ENCODE measurements around the gene CDH22. TPM values are rescaled to one million over a fixed set of nuclear protein-coding genes. Genes with fewer than 3 reads are reported as not detected.

Gene CDH22
- total RNA-seq, 1 donor from 2014 or later, result not detected

DNA sequence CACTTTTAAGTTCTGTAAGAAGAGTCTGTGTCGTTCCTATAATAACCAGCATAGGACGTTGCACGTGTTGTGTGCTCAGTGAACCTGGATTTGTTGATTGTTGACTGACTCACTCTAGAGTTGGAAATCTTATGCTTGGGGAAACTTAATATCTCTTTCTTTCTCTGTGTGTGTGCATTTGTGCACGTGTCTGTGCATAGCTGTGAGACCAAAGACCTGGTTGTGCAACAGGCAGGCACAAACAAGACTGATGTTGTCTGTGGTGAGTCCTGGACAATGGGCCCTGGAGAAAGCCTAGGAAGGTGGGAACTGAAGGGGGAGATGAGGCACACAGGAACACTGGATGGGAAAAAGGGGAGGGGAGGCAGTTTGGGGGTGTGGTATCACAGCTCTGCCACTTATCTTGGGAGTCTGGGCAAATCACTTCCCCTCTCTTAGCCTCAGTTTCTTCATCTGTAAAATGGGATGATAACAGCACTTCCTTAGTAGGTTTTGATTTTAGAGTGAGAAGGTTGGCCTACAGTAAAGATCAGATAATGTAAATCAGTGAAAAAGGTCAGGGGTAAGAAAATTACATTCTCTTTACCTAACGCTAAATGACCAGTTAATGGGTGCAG, 181.8 kb downstream of the CDH22 start:
- no peak for DNase-seq (ENCODE audit: low read depth, low spot score)

Other genes with a start within 250 kb of the CDH22 start
- 10.6 and 15.9 TPM in 2 replicates for gene NCOA5, start 218.5 kb downstream of the CDH22 start, total RNA-seq
- 9.1 and 12.7 TPM in 2 replicates for gene CD40, start 190.2 kb downstream of the CDH22 start, total RNA-seq
- gene ELMO2, start 98.1 kb upstream of the CDH22 start, total RNA-seq, result 22.4 and 36.9 TPM in 2 replicates
- gene ZNF334, start 205.1 kb upstream of the CDH22 start, total RNA-seq, result under 0.01 and 1.3 TPM in 2 replicates
- gene OCSTAMP, start 242.2 kb upstream of the CDH22 start, total RNA-seq, result not detected in 2 replicates

All from pulmonary artery endothelial cell (primary cell).